K562 (cell line): Measurements from ENCODE around the gene JUNB. TPM values are rescaled to one million over a fixed set of nuclear protein-coding genes. Genes with fewer than 3 reads are reported as not detected.
A peak's percentile ranks its signal among the peaks of the same experiment; 100 is the strongest.

Experiments
- CHAMP1 ChIP-seq: fragments of 450-650 bp; IDR thresholded peaks from 2 replicates; pipeline ENCODE4 v1.6.1; 2016; ENCODE audit warnings: mild to moderate bottlenecking
- CTBP1 ChIP-seq: fragments of 450-650 bp; IDR thresholded peaks from 2 replicates; pipeline ENCODE4 v1.6.1; 2016; ENCODE audit warnings: borderline replicate concordance
- CXXC5 ChIP-seq: fragments of 250-450 bp; sonication (Bioruptor Pico); IDR thresholded peaks from 2 replicates; pipeline ENCODE4 v1.8.0; 2022; ENCODE audit warnings: inconsistent platforms, mild to moderate bottlenecking, moderate library complexity
- ELK1 ChIP-seq: sonication (generic); formaldehyde crosslinking; IDR thresholded peaks from 2 replicates; pipeline ENCODE4 v1.8.1; 2022; ENCODE audit warnings: missing genetic modification reagents
- FOXJ3 ChIP-seq: sonication (generic); formaldehyde crosslinking; IDR thresholded peaks from 2 replicates; pipeline ENCODE4 v1.4.0; 2020; ENCODE audit warnings: mild to moderate bottlenecking, missing genetic modification reagents
- FOXO4 ChIP-seq: fragments of 450-650 bp; formaldehyde crosslinking; IDR thresholded peaks from 2 replicates; pipeline ENCODE4 v1.4.0; 2020; ENCODE audit warnings: mild to moderate bottlenecking, moderate library complexity
- FOXP1 ChIP-seq: sonication (generic); formaldehyde crosslinking; IDR thresholded peaks from 2 replicates; pipeline ENCODE4 v1.8.0; 2022; ENCODE audit warnings: mild to moderate bottlenecking, missing genetic modification reagents
- HMGN3 ChIP-seq: IDR thresholded peaks from 2 replicates; pipeline ENCODE4 v1.6.1; 2011; ENCODE audit warnings: borderline replicate concordance, low read depth, mild to moderate bottlenecking, mixed read lengths, low read length; ENCODE audit not compliant: insufficient read length; ENCODE audit errors: extremely low read depth
- HNRNPL ChIP-seq: fragments of 200-400 bp; formaldehyde crosslinking; IDR thresholded peaks from 2 replicates; pipeline ENCODE4 v1.6.1; 2017; ENCODE audit warnings: low read depth, mild to moderate bottlenecking, low read length
- IRF2 ChIP-seq: sonication (generic); formaldehyde crosslinking; IDR thresholded peaks from 2 replicates; pipeline ENCODE4 v1.8.1; 2022; ENCODE audit warnings: mild to moderate bottlenecking, missing genetic modification reagents
- MAFK ChIP-seq: IDR thresholded peaks from 2 replicates; pipeline ENCODE4 v1.6.1; 2011; ENCODE audit warnings: low read length, improper control_type of control experiment
- NR1H2 ChIP-seq: sonication (generic); formaldehyde crosslinking; IDR thresholded peaks from 2 replicates; pipeline ENCODE4 v1.4.0; 2020; ENCODE audit warnings: mild to moderate bottlenecking, missing genetic modification reagents
- SMARCC2 ChIP-seq: fragments of 450-650 bp; IDR thresholded peaks from 2 replicates; pipeline ENCODE4 v1.6.1; 2017; ENCODE audit warnings: antibody characterized with exemption, moderate library complexity, mild to moderate bottlenecking, low read depth
- YBX1 ChIP-seq: fragments of 450-650 bp; IDR thresholded peaks from 2 replicates; pipeline ENCODE4 v1.7.1; 2016; ENCODE audit warnings: mild to moderate bottlenecking
- ZEB2 ChIP-seq: fragments of 450-650 bp; IDR thresholded peaks from 2 replicates; pipeline ENCODE4 v1.6.1; 2016
- ZNF24 ChIP-seq: fragments of 450-650 bp; IDR thresholded peaks from 2 replicates; pipeline ENCODE4 v1.6.1; 2016
- ZNF41 ChIP-seq: fragments of 250-450 bp; sonication (Bioruptor Pico); conservative IDR thresholded peaks from 2 replicates; pipeline ENCODE4 v1.4.0; 2020; ENCODE audit warnings: mild to moderate bottlenecking
- ZNF668 ChIP-seq: fragments of 250-450 bp; sonication (Bioruptor Pico); IDR thresholded peaks from 2 replicates; pipeline ENCODE4 v1.8.0; 2022; ENCODE audit warnings: mild to moderate bottlenecking, inconsistent platforms
- ZSCAN32 ChIP-seq: fragments of 450-650 bp; formaldehyde crosslinking; IDR thresholded peaks from 2 replicates; pipeline ENCODE4 v1.4.0; 2020; ENCODE audit warnings: mild to moderate bottlenecking, moderate library complexity
- polyA plus RNA-seq, 8 experiments: library from polyadenylated mRNA; depleted of rRNA in 4 of 8; stranded (reverse) in 5 of 8; unstranded in 3 of 8; fragments of >200 nt; fragmentation: Nextera tagmentation in 2 of 8; fragmentation: Illumina TruSeq in 1 of 8; extraction: Ambion mirVana in 2 of 8; extraction: Trizol in 1 of 8; gene quantifications; 2 replicates each; pipeline versions ENCODE4 v1.2.1 to v1.2.3, GENCODE V29; 2011 to 2014; ENCODE audit warnings: inconsistent platforms in 1 of 8, missing spikeins in 1 of 8
- total RNA-seq, 7 experiments: library from RNA; depleted of rRNA in 6 of 7; stranded (reverse); fragments of >200 nt in 6 of 7; fragmentation: Illumina TruSeq in 2 of 7; extraction: Trizol in 2 of 7; gene quantifications; 2 replicates each; pipeline versions ENCODE4 v1.2.1 to v1.2.3, GENCODE V29; 2011 to 2021; ENCODE audit warnings: low replicate concordance in 1 of 7
- TF ChIP-seq, protein P1 (sequence below): fragments of 450-650 bp; IDR thresholded peaks from 2 replicates; pipeline ENCODE4 v1.6.1; 2017; ENCODE audit warnings: mild to moderate bottlenecking, moderate library complexity
- TF ChIP-seq, protein P2 (sequence below): fragments of 250-450 bp; sonication (Bioruptor Pico); IDR thresholded peaks from 2 replicates; pipeline ENCODE4 v1.8.0; 2022; ENCODE audit warnings: moderate library complexity, mild to moderate bottlenecking, inconsistent platforms

Gene JUNB
- total and polyA plus RNA-seq, 9 of the 15 experiments (the other 6 are each of a cell fraction or from before 2014, with no cell fraction given): 0.23 to 88.1 (median 13.1) TPM

DNA sequence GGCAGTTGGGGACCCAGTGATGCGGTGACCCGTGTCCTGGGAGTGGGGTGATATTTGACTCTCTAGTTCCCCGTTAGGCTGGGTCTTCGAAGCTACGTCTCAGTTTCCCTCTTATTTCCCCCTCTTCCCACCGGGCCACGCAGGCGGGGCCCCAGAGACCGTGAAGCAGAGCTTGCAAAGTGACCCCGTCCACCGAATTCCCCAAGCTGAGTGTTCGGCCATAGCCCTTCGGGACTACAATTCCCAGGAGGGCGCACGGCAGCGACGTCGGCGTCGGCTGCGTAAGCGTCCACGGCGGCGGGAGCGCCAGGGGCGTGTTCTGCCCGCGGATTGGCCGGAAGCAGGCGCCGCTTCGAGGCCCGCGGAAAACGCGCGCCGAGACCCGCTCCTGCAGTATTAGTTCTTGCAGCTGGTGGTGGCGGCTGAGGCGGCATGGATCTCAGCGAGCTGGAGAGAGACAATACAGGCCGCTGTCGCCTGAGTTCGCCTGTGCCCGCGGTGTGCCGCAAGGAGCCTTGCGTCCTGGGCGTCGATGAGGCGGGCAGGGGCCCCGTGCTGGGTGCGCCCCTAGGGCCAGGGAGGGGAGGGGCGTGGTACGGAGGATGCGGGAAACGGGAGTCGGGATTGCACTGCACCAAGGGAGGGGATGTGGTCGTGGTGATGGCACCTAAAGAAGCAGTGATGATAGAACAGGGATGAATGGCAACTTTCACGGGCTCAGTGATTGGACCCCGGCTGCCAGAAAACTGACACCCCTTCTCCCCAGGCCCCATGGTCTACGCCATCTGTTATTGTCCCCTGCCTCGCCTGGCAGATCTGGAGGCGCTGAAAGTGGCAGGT lies 15.2 kb downstream of the JUNB start, which contains the start of gene RNASEH2A (continued):
- no peak for TF ChIP-seq ELK1 (CRISPR knock-in tag)
- TF ChIP-seq NR1H2 (CRISPR knock-in tag): 0 out of 2 replicates have a peak, but pooled peaks have one; percentile 66
- TF ChIP-seq SMARCC2: no peak
- no peak for TF ChIP-seq ZNF24
- TF ChIP-seq CXXC5 (CRISPR knock-in tag): peak; percentile 98
- TF ChIP-seq HNRNPL: no peak
- peak; percentile 78 for TF ChIP-seq HMGN3
- no peak for TF ChIP-seq ZEB2
- no peak for TF ChIP-seq FOXO4 (CRISPR knock-in tag)
- TF ChIP-seq, protein P1, sequence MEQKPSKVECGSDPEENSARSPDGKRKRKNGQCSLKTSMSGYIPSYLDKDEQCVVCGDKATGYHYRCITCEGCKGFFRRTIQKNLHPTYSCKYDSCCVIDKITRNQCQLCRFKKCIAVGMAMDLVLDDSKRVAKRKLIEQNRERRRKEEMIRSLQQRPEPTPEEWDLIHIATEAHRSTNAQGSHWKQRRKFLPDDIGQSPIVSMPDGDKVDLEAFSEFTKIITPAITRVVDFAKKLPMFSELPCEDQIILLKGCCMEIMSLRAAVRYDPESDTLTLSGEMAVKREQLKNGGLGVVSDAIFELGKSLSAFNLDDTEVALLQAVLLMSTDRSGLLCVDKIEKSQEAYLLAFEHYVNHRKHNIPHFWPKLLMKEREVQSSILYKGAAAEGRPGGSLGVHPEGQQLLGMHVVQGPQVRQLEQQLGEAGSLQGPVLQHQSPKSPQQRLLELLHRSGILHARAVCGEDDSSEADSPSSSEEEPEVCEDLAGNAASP: no peak
- no peak for TF ChIP-seq ZNF41 (CRISPR knock-in tag)
- TF ChIP-seq ZSCAN32 (CRISPR knock-in tag): no peak
- no peak for TF ChIP-seq MAFK
- no peak for TF ChIP-seq YBX1
- no peak for TF ChIP-seq ZNF668
- TF ChIP-seq IRF2 (CRISPR knock-in tag): no peak
- TF ChIP-seq, protein P2, sequence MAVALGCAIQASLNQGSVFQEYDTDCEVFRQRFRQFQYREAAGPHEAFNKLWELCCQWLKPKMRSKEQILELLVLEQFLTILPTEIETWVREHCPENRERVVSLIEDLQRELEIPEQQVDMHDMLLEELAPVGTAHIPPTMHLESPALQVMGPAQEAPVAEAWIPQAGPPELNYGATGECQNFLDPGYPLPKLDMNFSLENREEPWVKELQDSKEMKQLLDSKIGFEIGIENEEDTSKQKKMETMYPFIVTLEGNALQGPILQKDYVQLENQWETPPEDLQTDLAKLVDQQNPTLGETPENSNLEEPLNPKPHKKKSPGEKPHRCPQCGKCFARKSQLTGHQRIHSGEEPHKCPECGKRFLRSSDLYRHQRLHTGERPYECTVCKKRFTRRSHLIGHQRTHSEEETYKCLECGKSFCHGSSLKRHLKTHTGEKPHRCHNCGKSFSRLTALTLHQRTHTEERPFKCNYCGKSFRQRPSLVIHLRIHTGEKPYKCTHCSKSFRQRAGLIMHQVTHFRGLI: no peak
- no peak for TF ChIP-seq FOXJ3 (CRISPR knock-in tag)
- TF ChIP-seq FOXP1 (CRISPR knock-in tag): peak; percentile 34; the same call in 1 of the 2 replicates
- peak; percentile 92 for TF ChIP-seq CTBP1
- no peak for TF ChIP-seq CHAMP1
